Parathyroid adenoma (tissue), 2 donors: ENCODE results near the gene PTPRF.

ENCODE experiments used
- H2AFZ ChIP-seq: fragments of 300-600 bp; sonication (generic); one replicate; pipeline ENCODE4 v1.7.0; 2017; ENCODE audit warnings: antibody characterized with exemption, mild to moderate bottlenecking
- H3K27ac ChIP-seq: fragments of 300-600 bp; sonication (generic); one replicate; pipeline ENCODE4 v1.7.0; 2017
- H3K27me3 ChIP-seq: fragments of 300-600 bp; sonication (generic); one replicate; pipeline ENCODE4 v1.7.0; 2017; ENCODE audit warnings: low read length; ENCODE audit not compliant: control insufficient read depth, insufficient read depth
- H3K36me3 ChIP-seq: fragments of 300-600 bp; sonication (generic); one replicate; pipeline ENCODE4 v1.7.0; 2017; ENCODE audit warnings: low read length; ENCODE audit not compliant: control insufficient read depth, insufficient read depth
- H3K4me1 ChIP-seq: fragments of 300-600 bp; sonication (generic); one replicate; pipeline ENCODE4 v1.7.0; 2017; ENCODE audit warnings: control low read depth
- H3K4me2 ChIP-seq: fragments of 300-600 bp; sonication (generic); one replicate; pipeline ENCODE4 v1.7.0; 2017; ENCODE audit warnings: low read length
- H3K4me3 ChIP-seq: fragments of 300-600 bp; sonication (generic); one replicate; pipeline ENCODE4 v1.7.0; 2017; ENCODE audit warnings: low read depth, low read length
- H3K79me2 ChIP-seq: fragments of 300-600 bp; sonication (generic); one replicate; pipeline ENCODE4 v1.7.0; 2017; ENCODE audit warnings: control low read depth
- H3K9ac ChIP-seq: fragments of 300-600 bp; sonication (generic); one replicate; pipeline ENCODE4 v1.7.0; 2017; ENCODE audit warnings: mild to moderate bottlenecking
- H3K9me3 ChIP-seq: fragments of 300-600 bp; sonication (generic); one replicate; pipeline ENCODE4 v1.7.0; 2017; ENCODE audit warnings: low read length; ENCODE audit not compliant: control insufficient read depth
- TF ChIP-seq, protein P1 (sequence below): fragments of 300-600 bp; sonication (generic); IDR thresholded peaks from one replicate; pipeline ENCODE4 v1.7.0; 2017; ENCODE audit warnings: antibody characterized with exemption, mild to moderate bottlenecking
- donor health status: primary hyperparathyroidism.

Gene PTPRF

GRCh38 chr1:43541721-43542401 lies 11.2 kb downstream of the PTPRF start:
- H3K9ac ChIP-seq: no peak overlapping the region

DNA sequence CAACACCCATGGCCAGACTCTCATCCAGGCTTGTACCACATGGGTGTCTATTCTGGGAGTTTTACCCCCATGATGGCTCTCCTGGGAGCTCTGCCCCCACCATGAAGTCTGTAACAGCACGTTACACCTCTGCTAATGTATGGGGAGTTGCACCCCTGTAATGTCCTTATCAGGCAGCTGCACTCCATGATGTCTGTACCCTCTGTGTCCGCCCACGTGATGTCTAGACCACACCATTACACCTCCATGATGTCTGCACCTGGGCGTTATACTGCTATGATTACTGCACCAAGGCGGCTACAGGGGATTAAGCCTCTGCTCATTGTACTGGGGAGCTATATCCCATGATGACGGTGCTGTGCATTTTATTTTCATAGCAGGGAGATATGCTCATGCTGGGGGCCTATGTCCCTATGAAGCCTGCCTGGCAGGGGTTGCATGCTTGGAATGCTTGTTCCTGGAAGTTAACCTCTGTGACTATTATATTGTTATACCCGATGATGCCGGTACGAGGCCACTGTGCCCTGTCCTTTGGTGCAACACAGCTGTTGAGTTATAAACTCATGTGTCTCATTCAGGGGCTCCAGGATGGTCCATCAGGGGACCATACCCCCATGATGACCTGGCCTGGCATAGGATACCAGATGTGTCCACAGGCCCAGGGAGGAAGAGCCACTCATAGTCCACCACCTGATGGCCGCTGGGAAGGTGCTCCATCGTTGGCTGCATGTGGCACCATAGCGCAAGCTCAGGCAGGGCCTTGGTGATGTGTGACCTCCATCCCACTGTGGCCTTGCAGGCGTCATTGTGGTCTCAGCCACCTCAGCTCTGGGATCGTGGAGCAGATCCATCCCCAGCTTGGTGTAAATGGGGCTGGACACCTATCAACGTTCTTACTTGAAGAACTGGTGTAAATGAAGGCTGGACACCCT lies 12.1 kb downstream of the PTPRF start:
- Histone ChIP-seq H3K9ac (no peak overlapping the region), H3K36me3 (no peaks in the 10 kb centered on the region), H3K27ac (peak overlapping the region; percentile 82), H2AFZ (no peak overlapping the region), H3K4me2 (no peak overlapping the region), H3K4me3 (no peak overlapping the region), H3K9me3 (no peaks in the 10 kb centered on the region), H3K4me1 (peaks cover 53% of the 10 kb centered on the region), H3K27me3 (no peaks in the 10 kb centered on the region), H3K79me2 (peaks cover 10% of the 10 kb centered on the region)
- TF ChIP-seq, protein P1, sequence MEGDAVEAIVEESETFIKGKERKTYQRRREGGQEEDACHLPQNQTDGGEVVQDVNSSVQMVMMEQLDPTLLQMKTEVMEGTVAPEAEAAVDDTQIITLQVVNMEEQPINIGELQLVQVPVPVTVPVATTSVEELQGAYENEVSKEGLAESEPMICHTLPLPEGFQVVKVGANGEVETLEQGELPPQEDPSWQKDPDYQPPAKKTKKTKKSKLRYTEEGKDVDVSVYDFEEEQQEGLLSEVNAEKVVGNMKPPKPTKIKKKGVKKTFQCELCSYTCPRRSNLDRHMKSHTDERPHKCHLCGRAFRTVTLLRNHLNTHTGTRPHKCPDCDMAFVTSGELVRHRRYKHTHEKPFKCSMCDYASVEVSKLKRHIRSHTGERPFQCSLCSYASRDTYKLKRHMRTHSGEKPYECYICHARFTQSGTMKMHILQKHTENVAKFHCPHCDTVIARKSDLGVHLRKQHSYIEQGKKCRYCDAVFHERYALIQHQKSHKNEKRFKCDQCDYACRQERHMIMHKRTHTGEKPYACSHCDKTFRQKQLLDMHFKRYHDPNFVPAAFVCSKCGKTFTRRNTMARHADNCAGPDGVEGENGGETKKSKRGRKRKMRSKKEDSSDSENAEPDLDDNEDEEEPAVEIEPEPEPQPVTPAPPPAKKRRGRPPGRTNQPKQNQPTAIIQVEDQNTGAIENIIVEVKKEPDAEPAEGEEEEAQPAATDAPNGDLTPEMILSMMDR: no peak

More at GRCh38 chr1:43541721-43542401, 11.2 kb downstream of the PTPRF start:
- peak overlapping the region; percentile 82 for H3K27ac ChIP-seq
- H3K4me1 ChIP-seq: peaks cover 50% of the 10 kb centered on the region
- no peaks in the 10 kb centered on the region for H3K36me3 ChIP-seq
- H3K4me3 ChIP-seq: no peak overlapping the region
- TF ChIP-seq, protein P1: no peak
- peaks cover 8% of the 10 kb centered on the region for H3K79me2 ChIP-seq
- peak overlapping the region; percentile 13 for H2AFZ ChIP-seq
- H3K27me3 ChIP-seq: no peaks in the 10 kb centered on the region
- peak overlapping the region; percentile 17 for H3K4me2 ChIP-seq
- no peaks in the 10 kb centered on the region for H3K9me3 ChIP-seq

GRCh38 chr1:43543567-43543966 lies 12.9 kb downstream of the PTPRF start:
- no peaks in the 10 kb centered on the region for H3K9me3 ChIP-seq
- H3K4me1 ChIP-seq: peaks cover 61% of the 10 kb centered on the region
- no peak overlapping the region for H3K9ac ChIP-seq
- H3K79me2 ChIP-seq: peaks cover 12% of the 10 kb centered on the region
- H3K27ac ChIP-seq: peak overlapping the region; percentile 32
- TF ChIP-seq, protein P1: no peak
- no peak overlapping the region for H3K4me3 ChIP-seq
- no peaks in the 10 kb centered on the region for H3K36me3 ChIP-seq
- H2AFZ ChIP-seq: no peak overlapping the region
- no peaks in the 10 kb centered on the region for H3K27me3 ChIP-seq
- no peak overlapping the region for H3K4me2 ChIP-seq

- no peaks in the 10 kb centered on the region for H3K36me3 ChIP-seq
- TF ChIP-seq, protein P1: no peak
- peaks cover 57% of the 10 kb centered on the region for H3K4me1 ChIP-seq
- H3K27ac ChIP-seq: no peak overlapping the region
- peaks cover 12% of the 10 kb centered on the region for H3K79me2 ChIP-seq
- no peaks in the 10 kb centered on the region for H3K27me3 ChIP-seq
- H2AFZ ChIP-seq: no peak overlapping the region
- no peak overlapping the region for H3K9ac ChIP-seq
- H3K9me3 ChIP-seq: no peaks in the 10 kb centered on the region
- peak overlapping the region; percentile 10 for H3K4me3 ChIP-seq
- H3K4me2 ChIP-seq: peak overlapping the region; percentile 49
Measured at GRCh38 chr1:43545339-43545694, 14.6 kb downstream of the PTPRF start.
